Effector CD8-positive, alpha-beta T cell (primary cell): ENCODE measurements around the gene CD164L2.
"Not testable (repeated sequence)": the region's sequence is repeated elsewhere in the genome, so short reads cannot be mapped to it uniquely, and the experiment has no call there.

Experiments used
- DNase-seq: peaks from one replicate; lab custom pipeline; 2025; lab: John Stamatoyannopoulos, UW

The CD164L2 gene

DNA sequence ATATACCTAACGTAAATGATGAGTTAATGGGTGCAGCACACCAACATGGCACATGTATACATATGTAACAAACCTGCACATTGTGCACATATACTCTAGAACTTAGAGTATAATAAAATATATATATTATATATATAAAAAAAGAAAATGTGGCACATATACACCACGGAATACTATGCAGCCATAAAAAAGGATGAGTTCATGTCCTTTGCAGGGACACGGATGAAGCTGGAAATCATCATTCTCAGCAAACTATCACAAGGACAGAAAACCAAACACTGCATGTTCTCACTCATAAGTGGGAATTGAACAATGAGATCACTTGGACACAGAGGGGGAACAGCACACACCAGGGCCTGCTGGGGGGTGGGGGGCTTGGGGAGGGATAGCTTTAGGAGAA lies 1.7 kb upstream of the CD164L2 start:
- not testable (repeated sequence) for DNase-seq

DNA sequence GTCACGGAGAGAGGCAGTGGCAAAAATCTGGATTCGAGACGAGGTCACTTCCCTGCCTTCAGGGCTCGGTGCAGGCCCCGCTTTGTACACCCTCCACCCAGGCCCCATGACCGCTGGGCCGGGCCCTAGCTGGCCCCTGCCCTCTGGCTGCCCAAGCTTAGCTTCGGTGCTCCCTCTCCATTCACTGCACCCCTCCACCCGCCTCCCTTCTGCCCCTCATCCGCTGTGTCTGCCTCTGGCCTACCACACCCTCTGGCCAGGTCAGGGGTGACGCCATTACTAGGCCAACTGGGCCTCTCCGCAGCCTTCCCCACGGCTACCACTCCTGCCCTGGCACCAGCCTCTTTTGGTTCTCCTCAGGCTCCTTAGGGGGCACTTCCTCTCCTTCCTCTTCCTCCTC lies 528 bp upstream of the CD164L2 start:
- no peak for DNase-seq

DNA sequence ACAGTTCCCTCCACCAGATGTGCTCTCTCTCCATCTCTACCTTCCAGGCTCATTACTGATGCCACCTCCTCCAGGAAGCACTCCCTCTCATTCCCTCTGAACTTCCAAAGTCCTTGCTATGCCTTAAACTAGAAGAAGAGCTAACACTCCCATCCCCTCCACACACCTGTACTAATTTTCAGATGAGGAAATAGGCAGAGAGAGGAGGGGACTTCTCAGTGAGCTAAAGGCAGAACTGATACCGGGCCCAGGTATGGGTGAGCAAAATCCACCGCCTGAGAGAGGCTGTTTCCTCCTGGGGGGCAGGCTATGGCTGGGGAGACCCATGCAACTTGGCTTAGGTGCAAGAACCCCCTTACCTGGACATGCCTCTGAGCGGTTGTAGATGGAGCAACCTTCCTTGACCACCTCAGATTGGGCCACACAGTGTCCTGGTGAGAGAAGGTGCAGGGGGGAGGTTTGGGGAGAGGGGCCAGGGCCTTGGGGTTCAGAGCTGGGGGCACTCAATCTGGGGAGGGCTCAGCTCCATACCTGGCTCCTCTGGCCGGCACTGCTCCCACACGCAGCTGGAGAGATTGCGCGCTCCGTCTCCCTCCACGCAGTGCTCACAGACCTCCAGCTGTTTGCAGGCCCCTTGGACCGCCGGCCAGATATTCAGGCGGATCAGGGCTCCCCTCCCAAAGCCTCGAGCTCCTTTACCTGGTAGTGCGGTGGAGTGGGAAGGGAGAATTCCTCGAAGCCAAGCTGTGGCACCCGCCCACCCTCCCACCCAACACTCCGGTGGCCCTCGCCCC lies 967 bp downstream of the CD164L2 start:
- DNase-seq: no peak

DNA sequence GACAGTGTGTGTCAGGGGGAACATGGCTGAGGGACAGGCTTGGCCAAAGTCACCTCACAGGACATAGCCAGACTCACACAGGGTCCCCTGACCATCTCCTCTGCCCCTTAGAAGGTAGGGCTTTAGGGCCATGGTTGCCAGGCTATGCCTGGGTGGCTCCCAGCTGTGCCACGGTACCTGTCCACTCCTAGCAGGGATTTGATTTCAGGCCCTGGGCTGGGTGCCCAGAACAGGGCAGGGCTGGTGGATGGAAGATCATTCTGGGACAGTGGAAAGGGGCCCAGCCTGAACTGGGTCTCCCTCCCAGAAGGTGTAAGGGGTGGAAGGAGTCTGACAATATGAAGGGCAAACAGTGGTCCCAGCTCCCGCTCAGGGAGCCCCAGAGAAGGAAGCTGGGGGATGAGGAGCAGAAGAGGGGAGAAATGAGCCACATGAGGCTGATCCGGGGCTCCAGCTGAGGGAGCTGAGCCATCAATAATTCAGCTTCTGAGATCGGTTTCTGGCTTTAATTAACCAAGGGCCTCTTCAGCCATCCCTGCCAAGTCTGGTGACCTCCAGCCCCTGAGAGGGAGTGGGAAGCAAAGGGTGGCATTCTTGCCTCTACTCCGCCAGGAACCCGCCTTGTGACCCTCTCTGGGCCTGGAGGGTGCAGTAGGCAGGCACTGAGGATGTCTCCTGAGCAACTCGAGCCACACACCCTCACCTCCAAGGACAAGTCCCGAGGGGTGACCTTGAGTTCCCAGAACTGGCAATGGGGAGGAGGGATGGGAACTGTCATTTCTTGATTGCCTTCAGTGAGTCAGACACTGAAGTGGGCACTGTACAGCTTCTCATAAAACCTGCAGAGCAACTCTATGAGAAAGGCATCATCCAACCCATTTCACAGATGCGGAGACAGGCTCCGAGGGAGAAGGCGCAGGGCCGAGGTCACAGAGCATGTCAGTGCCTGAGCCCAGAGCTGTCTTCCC lies 2.1 kb downstream of the CD164L2 start:
- no peak for DNase-seq

DNA sequence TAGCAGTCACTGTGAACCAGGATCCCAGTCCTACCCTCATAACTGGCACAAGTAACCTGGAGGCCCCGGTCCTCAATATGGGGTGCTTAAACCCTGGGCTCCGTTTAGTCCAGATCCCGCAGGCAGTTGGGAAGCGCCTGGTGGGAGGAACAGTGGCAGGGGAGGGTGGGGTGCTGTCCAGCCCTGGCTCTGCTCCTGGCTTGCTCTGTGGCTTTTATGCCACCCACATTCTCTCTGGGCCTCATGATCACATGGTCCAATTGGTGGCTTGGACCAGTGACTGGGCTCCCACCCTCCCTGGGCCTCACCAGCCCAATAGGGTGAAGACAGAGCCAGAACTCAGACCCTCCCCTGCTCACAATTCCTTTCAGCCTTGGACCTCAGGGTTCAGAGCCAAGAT lies 2.9 kb downstream of the CD164L2 start:
- no peak for DNase-seq

DNA sequence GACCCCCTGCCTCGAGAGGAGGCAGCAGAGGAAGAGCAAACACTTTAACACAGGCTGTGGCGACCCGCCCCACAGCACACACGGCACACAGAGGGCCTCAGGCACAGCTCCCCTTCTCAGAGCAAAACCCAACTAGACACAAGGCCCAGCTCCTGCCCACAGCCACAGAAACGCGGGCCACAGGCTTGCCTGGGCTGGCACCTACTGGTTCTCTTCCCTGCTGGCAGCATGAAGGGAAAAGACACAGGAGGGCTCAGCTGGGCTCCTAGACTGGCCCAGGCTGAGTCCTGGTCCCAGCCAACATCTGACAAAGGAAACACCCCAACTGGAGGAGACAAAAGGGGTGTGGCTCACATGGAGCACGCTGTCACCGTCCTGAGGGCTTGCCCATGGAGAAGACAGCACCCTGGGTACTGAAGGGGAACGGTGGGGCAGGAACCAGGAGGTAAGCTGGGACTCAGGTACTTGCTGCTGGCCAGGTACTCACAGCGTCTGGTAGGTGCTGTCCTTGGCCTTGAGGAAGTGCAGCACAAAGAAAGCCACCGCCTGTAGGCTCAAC lies 3.5 kb downstream of the CD164L2 start:
- DNase-seq: no peak

DNA sequence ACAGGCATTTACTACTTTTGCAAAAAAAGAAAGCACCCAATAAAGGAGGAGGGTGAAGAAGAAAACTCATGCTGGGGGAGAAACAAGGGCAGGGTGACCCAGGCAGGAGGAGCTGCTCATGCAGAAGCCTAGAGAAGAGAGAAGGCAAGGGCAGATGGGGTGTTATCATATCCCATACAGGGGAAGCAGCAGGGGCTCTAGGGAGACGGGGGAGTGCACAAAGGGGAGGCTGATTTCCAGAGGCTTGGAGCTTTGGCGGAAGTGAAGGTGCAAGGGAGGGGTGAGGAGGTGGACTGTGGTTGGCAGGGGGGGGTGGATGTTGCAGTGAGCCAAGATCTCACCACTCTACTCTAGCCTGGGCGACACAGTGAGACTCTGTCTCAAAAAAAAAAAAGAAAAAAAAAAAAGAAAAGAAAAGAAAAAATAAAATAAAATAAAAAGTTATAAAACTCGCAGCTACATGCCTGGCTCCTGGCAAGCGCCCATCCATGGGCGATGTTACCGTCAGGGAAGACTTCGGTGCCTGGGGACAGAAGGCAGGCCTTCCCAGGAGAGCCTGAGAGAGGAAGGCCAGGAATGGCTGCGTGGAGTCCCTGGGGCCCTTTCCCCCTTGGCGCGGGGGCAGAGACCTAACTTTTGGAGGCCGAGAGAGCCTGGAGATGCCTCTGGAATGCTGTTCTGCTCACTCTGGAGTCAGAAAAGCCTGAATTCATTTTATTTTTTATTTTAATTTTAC lies 5.2 kb downstream of the CD164L2 start:
- no peak for DNase-seq

DNA sequence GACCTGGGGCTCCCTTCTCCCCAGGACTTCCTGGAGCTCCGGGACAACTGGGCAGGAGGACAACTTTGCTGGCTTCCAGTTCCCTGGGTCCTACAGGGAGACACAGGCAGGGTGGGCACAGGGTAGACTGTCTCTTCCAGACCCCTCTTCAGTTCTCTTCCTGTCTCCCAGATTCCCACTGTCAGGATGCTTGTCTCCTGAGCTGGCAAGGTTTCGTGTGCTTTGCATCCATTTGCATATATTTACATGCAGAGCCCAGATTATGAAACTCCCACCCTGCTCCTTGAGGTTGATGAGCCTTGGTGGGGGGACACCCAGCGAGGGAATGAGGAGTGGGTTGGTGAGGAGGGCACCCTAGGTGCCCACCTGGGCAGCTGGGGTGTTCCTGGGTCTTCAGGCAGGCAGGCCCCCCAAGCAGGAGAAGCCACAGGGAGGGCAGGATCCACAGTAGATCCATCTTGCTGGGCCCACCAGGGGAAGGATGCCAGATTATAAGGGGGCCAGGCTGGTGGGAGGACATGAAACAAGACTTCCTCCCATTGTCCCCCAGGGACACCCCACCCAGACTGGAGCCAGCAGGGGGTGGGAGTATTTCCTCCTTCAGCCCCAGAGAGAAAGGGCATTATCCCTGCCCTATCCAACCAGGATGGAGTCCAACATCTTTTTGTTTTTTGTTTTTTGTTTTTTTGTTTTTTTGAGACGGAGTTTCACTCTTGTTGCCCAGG lies 8.6 kb downstream of the CD164L2 start, which contains the start of gene FCN3:
TSS of gene FCN3 (minus strand) at position 463 of the 725 bp plus-strand sequence. CDS start at position 457, 6 bp downstream.
- no peak for DNase-seq

DNA sequence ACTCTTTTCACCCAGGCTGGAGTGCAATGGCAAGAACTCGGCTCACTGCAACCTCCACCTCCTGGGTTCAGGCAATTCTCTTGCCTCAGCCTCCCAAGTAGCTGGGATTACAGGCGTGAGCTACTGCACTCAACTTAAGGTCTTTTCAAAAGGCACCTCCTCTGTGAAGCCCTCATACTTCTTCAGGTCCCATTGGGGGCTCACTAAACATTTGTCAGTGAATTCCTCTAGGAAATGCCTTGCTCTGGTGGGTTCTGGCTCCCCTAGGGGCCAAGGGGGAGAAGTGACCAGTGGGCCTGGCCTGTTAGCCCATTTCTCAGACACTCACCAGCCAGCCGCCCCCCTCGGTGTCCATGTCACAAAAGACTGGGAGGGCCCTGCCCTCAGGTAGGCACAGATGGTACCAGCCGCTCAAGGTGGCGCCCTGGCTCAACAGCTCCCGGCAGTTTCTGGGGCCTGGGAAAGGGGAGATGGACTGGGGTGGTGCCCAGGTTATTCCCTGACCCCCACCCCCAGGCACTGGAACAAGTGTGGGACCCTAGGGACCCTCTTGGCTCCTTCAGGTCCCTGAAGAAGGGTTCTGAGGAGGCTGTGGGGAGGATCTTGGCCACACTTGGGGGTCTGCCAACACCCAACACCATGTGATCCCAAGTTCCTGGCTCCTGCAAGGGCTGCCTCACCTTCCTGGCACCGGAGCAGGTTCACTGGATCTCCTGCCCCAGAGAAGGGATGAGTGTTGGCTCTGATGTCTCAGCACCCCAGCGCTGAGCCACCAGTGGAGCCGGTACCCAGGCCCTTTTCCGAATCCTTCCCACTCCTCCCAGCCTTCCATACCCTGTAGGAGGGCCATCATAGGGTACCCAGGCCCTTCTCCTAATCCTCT lies 10.1 kb downstream of the CD164L2 start:
- DNase-seq: no peak

DNA sequence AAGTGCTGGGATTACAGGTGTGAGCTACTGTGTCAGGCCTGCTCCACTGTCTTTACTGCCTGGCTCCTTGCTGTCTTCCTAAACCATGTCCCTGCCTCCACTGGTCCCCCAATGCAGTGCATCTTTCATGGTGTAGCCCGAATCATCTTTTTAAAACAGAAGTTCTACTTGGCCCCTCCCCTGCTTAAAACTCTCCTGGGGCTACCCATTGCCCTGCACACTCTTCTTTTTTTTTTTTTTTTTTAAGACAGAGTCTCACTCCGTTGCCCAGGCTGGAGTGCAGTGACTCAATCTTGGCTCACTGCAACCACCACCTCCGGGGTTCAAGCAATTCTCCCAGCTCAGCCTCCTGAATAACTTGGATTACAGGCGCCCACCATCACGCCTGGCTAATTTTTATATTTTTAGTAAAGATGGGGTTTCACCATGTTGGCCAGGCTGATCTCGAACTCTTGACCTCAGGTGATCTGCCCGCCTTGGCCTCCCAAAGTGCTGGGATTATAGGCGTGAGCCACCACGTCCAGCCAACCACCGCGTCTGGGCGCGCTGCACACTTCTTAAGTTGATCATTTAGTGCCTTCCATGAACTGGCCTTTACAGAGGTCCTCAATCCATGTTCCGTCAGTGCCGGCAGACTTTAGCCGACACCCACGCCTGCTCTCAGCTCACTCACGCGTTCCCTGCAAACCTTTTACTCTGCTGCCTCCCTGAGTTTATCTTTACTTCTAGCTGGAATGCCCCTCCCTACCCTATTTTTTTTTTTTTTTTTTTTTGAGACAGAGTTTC lies 10.9 kb downstream of the CD164L2 start:
- DNase-seq: no peak

DNA sequence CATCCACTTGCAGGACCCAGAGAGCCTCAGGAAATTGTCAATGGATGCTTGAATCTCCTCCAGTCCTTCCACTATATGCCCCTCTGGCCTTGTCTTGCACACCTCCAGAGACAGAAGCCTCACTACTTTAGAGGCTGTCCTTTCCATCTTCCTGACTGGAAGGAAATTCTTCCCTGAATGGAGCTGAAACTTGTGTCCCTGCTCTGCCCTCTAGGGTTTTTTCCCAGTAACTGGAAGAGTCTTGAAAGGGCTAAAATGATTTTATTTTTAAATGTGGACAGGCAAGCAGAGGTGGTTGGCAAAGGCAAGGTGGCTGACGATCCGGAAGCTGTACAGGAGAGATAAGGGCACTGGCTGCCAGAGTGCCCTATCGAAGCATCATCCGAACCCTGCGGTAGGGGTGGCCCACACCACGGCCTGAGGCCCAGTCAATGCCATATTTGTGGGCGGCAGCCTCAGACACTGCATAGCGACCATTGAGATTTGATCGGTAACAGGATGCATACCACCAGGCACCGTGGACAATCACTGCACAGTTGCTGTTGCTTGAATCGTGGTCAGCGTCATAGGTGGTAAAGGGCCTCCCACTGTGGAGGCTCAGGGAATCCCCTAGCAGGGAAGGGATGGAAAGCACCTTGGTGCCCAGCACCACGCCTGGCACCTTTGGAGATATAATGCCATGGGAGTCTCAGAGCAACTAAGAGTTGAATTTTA lies 14.1 kb downstream of the CD164L2 start:
- DNase-seq: no peak

DNA sequence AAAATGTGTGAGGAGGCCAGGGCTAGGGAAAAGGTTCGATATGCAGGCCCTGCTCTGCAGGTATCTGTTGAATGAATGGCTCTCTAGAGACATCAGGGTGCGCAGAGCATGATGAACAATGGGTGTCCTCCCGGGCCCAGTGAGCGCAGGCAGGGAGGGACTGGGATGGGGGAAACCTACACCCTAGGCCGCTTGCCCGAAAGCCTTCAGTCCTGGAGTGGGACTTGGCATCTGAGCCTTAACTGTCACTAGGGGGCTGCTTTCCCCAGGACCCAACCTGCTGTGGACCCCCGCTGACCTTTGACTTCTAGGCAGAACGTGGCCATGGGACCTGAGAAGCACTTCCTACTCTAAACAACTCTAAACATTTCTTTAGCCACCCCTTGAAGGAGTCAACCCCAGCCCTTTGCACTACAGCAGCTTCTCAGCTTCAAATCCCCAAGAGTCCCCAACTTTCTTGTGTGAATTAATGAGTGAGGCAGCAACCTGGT lies 15.9 kb downstream of the CD164L2 start:
- DNase-seq: no peak

DNA sequence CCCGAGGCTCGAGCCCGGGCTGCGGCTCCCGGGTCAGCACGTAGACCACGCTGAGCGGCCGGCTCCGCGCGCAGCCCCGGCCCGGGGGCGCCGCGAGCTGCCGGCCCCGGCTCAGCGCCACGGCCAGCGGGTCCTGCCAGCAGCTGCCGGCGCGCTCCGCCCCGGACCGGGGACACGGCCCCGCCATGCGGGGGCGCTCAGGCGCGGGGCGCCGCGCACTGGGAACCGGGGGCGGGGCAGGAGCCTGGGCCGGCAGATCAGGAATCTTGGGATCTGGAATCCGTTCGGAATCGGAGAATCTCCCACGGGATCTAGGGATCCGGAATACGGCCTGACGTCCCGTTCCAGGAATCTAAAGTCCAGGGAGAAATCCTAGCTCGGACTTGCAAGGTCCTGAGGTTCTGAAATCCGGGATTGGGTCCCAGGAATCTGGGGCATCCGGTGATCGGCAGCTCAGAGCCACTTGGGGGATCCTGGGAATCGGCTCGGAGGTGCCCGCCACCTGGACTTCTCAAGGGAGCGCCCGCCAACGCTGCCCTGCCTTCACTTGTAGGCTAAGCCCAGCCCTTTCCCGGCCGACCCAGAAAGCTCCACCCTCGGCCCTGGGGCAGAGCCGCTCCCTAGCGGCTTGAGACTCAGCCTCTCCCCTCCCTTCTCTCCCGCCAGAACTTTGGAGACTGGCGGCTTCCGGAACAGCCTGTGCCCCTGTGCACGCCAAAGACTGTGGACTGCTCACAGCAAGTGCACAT lies 16.5 kb downstream of the CD164L2 start, which contains the start of gene MAP3K6:
TSS of gene MAP3K6 (minus strand) at position 551 of the 749 bp plus-strand sequence. CDS start at position 187, 364 bp downstream.
- DNase-seq: no peak

DNA sequence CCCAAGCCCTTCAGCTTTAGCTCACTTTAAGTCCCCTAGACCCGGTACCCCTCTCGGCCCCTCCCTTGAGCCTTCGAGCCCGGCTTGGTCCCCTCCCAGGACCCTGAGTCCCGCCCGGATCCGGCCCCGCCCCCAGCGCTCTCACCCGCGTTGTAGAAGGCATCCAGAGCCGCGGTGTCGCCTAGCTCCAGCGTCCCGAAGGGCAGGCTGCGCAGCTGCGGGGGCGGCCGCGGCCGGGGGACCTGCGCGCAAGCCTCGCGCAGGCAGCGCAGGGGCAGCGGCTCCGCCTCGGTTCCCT lies 17.1 kb downstream of the CD164L2 start:
- peak; percentile 55 for DNase-seq

DNA sequence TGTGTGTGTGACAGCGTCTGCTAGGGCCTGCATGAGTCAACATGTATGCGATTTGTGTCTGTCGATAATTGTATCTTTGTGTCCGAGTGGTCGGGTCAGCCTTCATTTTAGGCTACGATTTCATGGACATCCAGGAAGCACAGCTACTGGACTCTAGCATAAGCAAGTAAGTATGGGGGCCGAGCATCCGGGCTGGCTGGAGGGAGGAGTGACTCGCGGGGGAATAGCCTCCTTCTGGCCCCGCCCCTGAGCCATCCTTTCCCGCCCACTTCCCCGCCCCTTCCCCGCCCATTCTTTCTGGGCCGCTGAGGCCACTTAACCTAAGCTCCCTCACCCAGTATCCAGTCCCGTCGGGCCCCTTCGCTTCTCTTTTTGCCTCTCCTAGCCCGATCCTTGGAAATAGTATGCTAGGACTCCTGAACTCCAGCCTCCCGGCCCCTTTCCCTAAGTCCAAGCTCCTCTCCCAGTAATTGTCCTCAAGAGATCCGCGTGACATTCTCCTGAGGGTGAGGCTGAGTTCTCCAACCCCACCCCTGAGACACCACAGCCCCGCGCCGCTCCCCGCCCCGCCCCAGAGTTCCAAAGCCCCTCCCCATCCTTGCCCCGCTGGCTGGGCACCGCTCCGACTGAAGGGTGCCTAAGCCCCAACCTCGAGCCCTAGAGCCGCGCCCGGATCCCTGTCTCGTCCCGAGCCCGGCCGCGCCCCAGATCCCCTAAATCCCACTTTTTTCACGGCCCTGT lies 17.6 kb downstream of the CD164L2 start:
- peak; percentile 68 for DNase-seq

DNA sequence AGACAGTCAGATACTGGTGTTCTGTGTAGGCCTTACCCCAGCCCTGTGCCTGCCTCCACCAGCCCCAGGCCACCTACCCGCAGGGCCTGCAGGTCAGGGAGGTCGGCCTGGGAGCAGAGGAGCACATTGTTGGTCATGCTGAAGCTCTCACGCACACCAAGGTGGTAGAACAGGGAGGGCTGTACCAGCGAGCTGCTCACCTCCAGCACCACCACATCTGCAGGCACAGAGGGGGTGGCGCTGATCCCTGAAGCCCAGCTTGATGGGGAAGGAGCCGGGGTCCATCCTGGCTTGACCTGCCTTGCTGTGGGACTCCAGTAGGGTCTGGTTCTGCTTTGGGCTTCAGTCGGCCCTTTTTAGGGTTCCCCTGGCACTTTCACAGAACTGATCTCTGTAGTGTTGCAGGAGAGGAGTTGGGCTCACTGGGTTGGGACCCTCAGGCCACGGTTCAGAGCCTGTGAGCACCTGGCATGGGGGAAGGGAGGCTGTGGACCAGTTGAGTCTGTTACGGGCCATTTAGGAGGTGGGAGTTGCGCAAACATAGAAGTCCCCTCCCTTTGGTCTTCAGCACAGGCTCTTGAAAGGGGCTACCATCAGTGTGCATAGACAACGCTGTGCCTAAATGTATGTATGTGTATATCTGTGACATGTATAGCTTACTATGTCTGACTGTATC lies 18.3 kb downstream of the CD164L2 start:
- DNase-seq: no peak
